H1 (cell line): ENCODE results near the gene KCTD10.

ENCODE experiments used
- JUND ChIP-seq: IDR thresholded peaks from 2 replicates; pipeline ENCODE4 v1.6.1; 2011; ENCODE audit warnings: mild to moderate bottlenecking, improper control_type of control experiment, low read length
- POLR2A ChIP-seq, 2 experiments: IDR thresholded peaks; 1 replicate in 1 of 2; 2 replicates in 1 of 2; pipeline ENCODE4 v1.6.1; 2011; ENCODE audit warnings: low read depth in 2 of 2, low read length in 2 of 2, mild to moderate bottlenecking in 2 of 2; ENCODE audit errors: control extremely low read depth in 1 of 2
- RFX5 ChIP-seq: IDR thresholded peaks from 2 replicates; pipeline ENCODE4 v1.6.1; 2011; ENCODE audit warnings: low read depth, low read length, improper control_type of control experiment, borderline replicate concordance
- TF ChIP-seq, protein P1 (sequence below), 3 experiments: IDR thresholded peaks; 1 replicate in 2 of 3; 2 replicates in 1 of 3; pipeline versions ENCODE4 v1.5.1 to v1.6.1; 2011; ENCODE audit warnings: low read length in 3 of 3, mild to moderate bottlenecking in 3 of 3, inconsistent platforms in 2 of 3, low read depth in 1 of 3, moderate library complexity in 1 of 3; ENCODE audit not compliant: insufficient read depth in 1 of 3; ENCODE audit errors: control extremely low read depth in 1 of 3

DNA sequence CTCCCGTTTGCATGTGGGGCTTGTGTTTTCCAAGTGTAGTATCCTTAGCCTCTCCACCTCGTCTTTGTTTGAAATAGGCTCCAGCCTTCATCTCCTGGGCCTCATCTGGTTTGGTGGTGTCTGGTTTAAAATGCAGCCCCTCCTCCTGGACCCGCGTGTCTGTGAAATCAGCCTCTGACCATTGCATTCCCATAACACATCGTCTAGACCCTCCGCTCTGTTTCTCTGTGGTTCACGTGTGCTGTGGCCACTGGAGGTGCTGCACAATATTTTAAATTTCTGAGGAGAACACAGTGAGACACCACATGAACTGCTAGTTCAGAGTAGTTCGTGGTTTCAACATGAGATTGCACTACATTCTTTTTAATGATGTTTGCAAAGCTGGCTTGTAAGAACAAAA, 36.0 kb upstream of the KCTD10 start:
- TF ChIP-seq, protein P1, sequence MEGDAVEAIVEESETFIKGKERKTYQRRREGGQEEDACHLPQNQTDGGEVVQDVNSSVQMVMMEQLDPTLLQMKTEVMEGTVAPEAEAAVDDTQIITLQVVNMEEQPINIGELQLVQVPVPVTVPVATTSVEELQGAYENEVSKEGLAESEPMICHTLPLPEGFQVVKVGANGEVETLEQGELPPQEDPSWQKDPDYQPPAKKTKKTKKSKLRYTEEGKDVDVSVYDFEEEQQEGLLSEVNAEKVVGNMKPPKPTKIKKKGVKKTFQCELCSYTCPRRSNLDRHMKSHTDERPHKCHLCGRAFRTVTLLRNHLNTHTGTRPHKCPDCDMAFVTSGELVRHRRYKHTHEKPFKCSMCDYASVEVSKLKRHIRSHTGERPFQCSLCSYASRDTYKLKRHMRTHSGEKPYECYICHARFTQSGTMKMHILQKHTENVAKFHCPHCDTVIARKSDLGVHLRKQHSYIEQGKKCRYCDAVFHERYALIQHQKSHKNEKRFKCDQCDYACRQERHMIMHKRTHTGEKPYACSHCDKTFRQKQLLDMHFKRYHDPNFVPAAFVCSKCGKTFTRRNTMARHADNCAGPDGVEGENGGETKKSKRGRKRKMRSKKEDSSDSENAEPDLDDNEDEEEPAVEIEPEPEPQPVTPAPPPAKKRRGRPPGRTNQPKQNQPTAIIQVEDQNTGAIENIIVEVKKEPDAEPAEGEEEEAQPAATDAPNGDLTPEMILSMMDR (IDR thresholded peaks at IDR 0.05; ENCODE audit: control extremely low read depth in 1 of 3, insufficient read depth in 1 of 3, low read depth in 1 of 3, low read length in 3 of 3) = no peak
- TF ChIP-seq RFX5 (no peak), POLR2A (IDR thresholded peaks at IDR 0.05; ENCODE audit: control extremely low read depth in 1 of 2, low read depth in 2 of 2, low read length in 2 of 2) (no peak), JUND (no peak)
